Activated naive CD8-positive, alpha-beta T cell treated with anti-CD3 and anti-CD28 coated beads for 36 hours (primary cell): ENCODE data around the gene HEXD. TPM values are rescaled to one million over a fixed set of nuclear protein-coding genes. Genes with fewer than 3 reads are reported as not detected.

Source experiments
- DNase-seq: peaks from one replicate; pipeline ENCODE4 v3.0.0; 2021
- H3K27ac Mint-ChIP-seq: one replicate; pipeline ENCODE4 v1.8.0; 2022; ENCODE audit warnings: mild to moderate bottlenecking, moderate library complexity, mixed read lengths
- H3K27me3 Mint-ChIP-seq: one replicate; pipeline ENCODE4 v1.8.0; 2022; ENCODE audit warnings: mild to moderate bottlenecking, mixed read lengths
- H3K36me3 Mint-ChIP-seq: one replicate; pipeline ENCODE4 v1.8.0; 2021; ENCODE audit warnings: mild to moderate bottlenecking, mixed read lengths
- H3K4me1 Mint-ChIP-seq: one replicate; pipeline ENCODE4 v1.8.0; 2021; ENCODE audit warnings: mixed read lengths
- H3K4me3 Mint-ChIP-seq: one replicate; pipeline ENCODE4 v1.8.0; 2022; ENCODE audit warnings: mild to moderate bottlenecking, moderate library complexity, mixed read lengths
- H3K9me3 Mint-ChIP-seq: one replicate; pipeline ENCODE4 v1.8.0; 2022; ENCODE audit warnings: mixed read lengths
- total RNA-seq, 2 experiments: library from RNA; stranded (reverse); gene quantifications; one replicate each; pipeline ENCODE4 v1.2.3, GENCODE V29; 2021

The HEXD gene
- total RNA-seq, 2 experiments from 2014 or later: 17.3 to 20.3 TPM

DNA sequence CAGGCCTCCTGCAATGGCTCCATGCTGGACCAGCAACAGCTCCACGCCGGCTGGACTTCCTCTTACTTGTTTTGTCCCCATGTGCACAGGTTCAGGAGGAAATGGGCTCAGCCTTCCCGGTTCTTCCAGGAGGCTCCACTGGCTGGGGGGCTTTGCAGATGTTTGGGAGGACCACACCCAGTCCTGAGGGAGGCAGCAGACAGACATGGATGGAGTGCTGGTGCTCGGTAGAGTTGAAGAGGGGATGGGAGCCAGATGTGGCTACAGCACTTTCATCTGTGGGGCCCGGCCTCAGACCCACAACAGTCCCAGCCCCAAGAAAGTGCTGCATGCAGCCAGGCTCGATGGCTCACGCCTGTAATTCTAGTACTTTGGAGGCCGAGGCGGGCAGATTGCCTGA is 62.2 kb downstream of the HEXD start:
- H3K4me1 Mint-ChIP-seq: no peaks in the 10 kb centered on the region
- no peaks in the 10 kb centered on the region for H3K9me3 Mint-ChIP-seq
- H3K27me3 Mint-ChIP-seq: no peaks in the 10 kb centered on the region
- H3K27ac Mint-ChIP-seq: no peak overlapping the region
- no peak overlapping the region for H3K4me3 Mint-ChIP-seq
- no peak for DNase-seq
- H3K36me3 Mint-ChIP-seq: peaks cover 5% of the 10 kb centered on the region

DNA sequence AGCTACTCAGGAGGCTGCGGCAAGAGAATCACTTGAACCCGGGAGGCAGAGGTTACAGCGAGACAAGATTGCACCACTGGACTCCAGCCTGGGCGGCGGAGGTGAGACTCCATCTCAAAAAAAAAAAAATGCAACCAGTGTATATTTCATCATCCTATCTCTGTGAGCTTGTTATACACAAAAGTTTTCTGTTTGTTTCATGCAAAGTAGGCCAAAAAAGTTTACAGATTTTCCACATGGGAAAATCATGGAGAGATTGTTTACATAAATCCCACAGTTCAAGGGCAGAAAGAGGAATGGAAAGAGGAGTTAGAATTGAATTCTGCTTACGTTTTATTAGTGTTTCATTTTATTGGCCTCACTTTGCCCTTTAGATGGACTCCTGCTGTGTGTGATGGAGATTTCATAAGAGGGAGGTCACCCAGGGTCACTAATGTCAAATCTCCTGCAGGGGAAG is 65.1 kb downstream of the HEXD start:
- Mint-ChIP-seq H3K9me3 (no peaks in the 10 kb centered on the region), H3K4me1 (peaks cover 3% of the 10 kb centered on the region), H3K36me3 (peaks cover 7% of the 10 kb centered on the region), H3K27me3 (no peaks in the 10 kb centered on the region), H3K27ac (no peak overlapping the region), H3K4me3 (no peak overlapping the region)
- DNase-seq: no peak

DNA sequence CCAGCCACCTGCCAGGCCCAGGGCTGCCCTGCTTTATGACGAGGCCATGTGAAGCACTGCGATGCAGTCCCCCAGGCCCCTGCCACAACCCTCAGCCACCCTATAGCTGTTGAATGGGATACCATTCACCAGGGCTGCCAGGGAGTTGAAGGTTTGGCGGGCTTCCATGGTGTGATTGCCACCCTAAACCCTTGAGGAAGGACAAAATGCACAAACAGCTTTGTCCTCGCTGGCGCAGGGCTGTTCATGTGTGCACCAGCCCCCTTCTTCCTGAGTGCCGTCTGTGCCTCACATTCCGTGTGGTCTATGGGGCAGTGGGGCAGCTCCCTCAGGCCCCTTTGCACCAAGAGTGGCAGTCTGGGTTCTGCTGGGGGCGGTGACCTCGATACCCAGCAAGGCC is 65.7 kb downstream of the HEXD start:
- Mint-ChIP-seq H3K27me3 (no peaks in the 10 kb centered on the region), H3K4me1 (peaks cover 3% of the 10 kb centered on the region), H3K27ac (no peak overlapping the region), H3K4me3 (no peak overlapping the region), H3K9me3 (no peaks in the 10 kb centered on the region), H3K36me3 (peaks cover 7% of the 10 kb centered on the region)
- DNase-seq: no peak

DNA sequence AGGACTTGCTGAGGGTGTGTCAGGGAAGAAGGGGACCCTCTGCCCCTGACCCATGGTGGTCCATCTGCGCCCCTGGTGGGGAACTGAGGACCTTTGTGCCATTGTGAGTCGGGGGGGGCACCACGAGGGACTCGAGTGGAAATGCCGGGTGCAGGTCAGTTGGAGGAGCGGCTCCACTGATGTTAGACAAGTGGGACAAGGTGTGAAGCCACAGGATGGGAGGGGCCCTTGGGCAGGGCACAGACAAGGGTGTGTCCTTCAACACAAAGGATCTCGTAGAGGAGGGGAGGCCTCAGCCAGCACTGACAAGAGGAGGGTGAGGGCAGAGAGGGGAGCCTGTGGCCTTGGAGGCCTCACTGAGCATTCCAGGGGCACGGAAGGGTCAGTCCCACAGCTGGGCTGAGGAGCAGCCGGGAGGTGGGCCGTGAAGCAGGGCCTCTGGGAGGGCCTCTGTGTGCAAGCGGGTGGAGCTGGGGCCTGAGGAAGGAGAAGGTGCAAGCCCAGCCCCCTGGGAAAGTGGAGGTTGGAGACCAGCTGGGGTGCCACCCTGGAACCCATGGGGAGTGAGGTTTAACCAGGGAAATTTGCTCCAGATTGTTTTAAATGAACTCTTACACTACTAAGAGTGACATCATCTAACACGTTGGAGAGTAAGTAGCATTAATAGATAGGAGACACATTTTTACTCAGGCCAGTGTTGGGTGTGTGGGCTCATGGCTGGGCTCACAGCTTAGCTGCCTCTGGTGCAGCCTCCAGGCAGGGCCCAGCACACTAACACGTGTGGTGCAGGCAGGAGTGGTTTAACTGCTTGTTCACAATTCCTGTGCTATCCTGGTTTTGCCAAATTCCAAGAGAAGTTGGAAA is 68.3 kb downstream of the HEXD start:
- no peak for DNase-seq
- Mint-ChIP-seq H3K36me3 (peaks cover 5% of the 10 kb centered on the region), H3K9me3 (no peaks in the 10 kb centered on the region), H3K27ac (no peak overlapping the region), H3K27me3 (no peaks in the 10 kb centered on the region), H3K4me3 (no peak overlapping the region), H3K4me1 (peaks cover 3% of the 10 kb centered on the region)

DNA sequence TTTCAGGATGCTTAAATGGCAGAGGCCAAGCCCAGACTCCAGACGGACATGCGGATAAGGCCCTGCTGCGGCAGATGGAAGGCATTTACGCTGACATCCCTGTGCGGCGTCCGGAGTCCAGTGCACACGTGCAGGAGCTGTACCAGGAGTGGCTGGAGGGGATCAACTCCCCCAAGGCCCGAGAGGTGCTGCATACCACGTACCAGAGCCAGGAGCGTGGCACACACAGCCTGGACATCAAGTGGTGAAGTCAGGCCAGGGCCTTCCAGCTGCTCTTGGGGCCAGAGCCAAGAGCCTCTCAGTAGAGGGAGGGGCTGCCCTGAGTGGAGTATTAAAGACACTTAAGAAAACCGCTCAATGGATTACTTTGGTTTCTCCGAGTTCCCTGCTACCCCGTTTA is 69.8 kb downstream of the HEXD start:
- DNase-seq: no peak
- Mint-ChIP-seq H3K27me3 (no peaks in the 10 kb centered on the region), H3K27ac (peak overlapping the region; percentile 48), H3K9me3 (no peaks in the 10 kb centered on the region), H3K4me1 (peaks cover 3% of the 10 kb centered on the region), H3K36me3 (peaks cover 5% of the 10 kb centered on the region), H3K4me3 (no peak overlapping the region)

DNA sequence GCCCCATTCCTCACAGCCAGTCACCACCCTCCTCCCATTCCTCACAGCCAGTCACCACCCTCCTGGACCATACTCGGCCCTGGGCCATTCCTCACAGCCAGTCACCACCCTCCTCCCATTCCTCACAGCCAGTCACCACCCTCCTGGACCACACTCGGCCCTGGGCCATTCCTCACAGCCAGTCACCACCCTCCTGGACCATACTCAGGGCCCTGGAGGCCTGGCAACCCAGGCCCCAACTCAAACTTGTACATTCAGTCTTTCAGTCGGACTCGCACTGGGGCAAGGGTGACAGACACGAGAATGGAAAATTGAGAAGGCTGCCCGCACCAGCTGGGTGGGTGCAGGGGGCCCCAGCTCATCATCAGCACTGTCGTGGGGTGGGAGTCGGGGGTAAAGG is 71.0 kb downstream of the HEXD start:
- DNase-seq: no peak
- Mint-ChIP-seq H3K36me3 (peaks cover 2% of the 10 kb centered on the region), H3K27ac (no peak overlapping the region), H3K4me3 (no peak overlapping the region), H3K27me3 (peaks cover 1% of the 10 kb centered on the region), H3K4me1 (peaks cover 7% of the 10 kb centered on the region), H3K9me3 (no peaks in the 10 kb centered on the region)

DNA sequence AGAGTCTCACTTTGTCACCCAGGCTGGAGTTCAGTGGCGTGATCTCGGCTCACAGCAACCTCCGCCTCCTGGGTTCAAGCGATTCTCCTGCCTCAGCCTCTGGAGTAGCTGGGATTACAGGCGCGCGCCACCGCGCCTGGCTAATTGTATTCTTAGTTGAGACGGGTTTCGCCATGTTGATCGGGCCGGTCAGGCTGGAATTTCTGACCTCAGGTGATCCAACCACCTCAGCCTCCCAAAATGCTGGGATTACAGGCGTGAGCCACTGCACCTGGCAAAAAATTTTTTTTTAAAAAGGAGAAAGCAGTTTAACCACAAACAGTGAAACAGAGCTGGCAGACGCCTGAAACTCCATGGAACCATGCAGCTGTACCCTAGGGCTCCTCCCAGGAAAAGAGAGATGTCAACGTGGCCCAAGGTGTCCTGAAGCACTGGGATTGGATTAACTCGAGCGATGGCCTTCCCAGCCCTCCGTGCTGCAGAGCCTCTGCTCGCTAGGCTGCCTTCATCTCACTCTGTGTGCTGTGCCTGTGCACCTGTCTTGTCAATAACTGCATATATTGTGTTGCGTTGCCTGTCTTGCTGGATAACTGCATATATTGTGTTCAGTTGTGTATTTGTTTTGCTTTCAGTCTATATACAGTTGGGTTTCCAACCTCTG is 71.8 kb downstream of the HEXD start:
- DNase-seq: no peak
- H3K4me3 Mint-ChIP-seq: no peak overlapping the region
- peaks cover 15% of the 10 kb centered on the region for H3K4me1 Mint-ChIP-seq
- H3K36me3 Mint-ChIP-seq: peaks cover 2% of the 10 kb centered on the region
- H3K27ac Mint-ChIP-seq: no peak overlapping the region
- no peaks in the 10 kb centered on the region for H3K9me3 Mint-ChIP-seq
- peaks cover 10% of the 10 kb centered on the region for H3K27me3 Mint-ChIP-seq

DNA sequence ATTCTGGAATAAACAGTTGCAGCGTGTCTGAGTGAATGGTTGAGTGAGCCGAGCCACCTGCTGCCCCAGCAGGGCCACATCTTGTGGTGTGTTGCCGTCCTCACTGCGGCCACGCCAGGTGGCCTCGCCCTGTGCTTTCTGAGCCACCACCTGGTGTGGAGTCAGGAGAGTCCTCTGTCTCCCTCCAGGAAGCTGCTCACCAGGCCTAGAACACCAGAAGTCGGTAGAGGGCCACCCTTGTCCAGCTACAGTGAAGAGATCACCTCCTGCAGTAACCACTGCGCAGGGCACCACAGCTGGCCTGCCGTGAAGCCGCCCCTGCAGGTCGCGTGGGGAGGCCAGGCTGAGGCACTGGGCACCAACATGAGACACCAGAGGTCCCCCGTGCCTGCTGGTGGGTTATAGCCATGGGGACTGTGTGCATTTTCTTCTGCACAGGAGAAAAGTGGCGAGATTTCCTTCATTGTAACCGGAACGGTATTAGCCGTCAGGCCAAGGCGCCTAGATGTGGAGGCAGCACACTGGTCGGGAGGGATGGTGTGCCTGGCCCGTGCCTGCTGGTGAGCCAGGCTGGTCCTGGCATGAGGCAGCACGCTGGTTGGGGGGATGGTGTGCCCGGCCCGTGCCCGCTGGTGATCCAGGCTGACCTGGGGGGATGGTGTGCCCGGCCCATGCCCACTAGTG is 72.5 kb downstream of the HEXD start:
- no peak for DNase-seq
- Mint-ChIP-seq H3K4me3 (no peak overlapping the region), H3K27me3 (peaks cover 10% of the 10 kb centered on the region), H3K4me1 (peaks cover 15% of the 10 kb centered on the region), H3K9me3 (no peaks in the 10 kb centered on the region), H3K36me3 (peaks cover 2% of the 10 kb centered on the region), H3K27ac (no peak overlapping the region)

DNA sequence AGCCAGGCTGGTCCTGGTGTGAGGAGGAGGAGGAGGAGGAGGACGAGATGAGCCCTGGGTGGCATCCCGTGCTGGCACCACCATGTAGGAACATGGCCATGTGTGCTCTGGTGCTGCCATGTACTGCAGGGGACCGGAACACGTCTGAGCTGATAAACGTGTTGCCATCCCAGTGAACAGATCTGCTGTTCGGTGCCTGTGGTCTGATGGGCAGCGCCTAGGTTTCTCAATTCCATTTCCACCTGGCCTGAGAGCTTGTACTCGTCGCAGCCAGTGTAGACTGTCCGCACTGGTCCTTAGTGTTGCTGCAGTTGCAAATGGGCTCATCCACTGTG is 73.0 kb downstream of the HEXD start:
- Mint-ChIP-seq H3K27me3 (peaks cover 10% of the 10 kb centered on the region), H3K4me3 (no peak overlapping the region), H3K9me3 (no peaks in the 10 kb centered on the region), H3K4me1 (peaks cover 13% of the 10 kb centered on the region), H3K36me3 (peaks cover 2% of the 10 kb centered on the region), H3K27ac (no peak overlapping the region)
- no peak for DNase-seq

DNA sequence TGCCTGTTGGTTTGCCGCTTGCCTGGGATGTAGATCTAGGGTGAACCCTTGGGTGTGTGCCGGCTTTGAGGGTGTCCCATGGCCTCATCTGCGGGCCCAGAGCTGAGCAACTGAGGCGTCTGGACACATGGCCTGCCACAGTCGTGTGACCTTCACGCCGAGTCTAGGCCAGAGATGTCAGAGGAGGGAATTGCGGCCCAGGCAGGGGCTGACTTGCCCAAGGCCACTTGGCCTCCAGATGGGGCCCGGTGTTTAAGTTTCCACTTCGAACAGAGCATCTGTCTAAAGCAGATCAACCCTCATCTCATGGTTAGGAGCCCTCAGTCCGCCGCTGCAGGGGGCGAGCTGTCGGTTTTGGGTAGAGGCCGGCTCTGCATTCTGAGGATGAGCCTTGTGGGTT is 73.4 kb downstream of the HEXD start:
- Mint-ChIP-seq H3K9me3 (no peaks in the 10 kb centered on the region), H3K4me3 (no peak overlapping the region), H3K27me3 (peaks cover 10% of the 10 kb centered on the region), H3K27ac (no peak overlapping the region), H3K4me1 (peaks cover 13% of the 10 kb centered on the region), H3K36me3 (no peaks in the 10 kb centered on the region)
- DNase-seq: no peak

Other genes with a start within 250 kb of the HEXD start
- gene CCDC57, start 205.5 kb upstream of the HEXD start, total RNA-seq: 10 to 100 TPM; 59.5 to 65.1 TPM
- gene SLC16A3, start 189.3 kb upstream of the HEXD start, total RNA-seq: 10 to 100 TPM; 75.8 to 79.3 TPM
- 100 to 1,000 TPM; 110 to 115 TPM for gene CSNK1D, start 144.6 kb upstream of the HEXD start, total RNA-seq
- gene CD7, start 100.7 kb upstream of the HEXD start, total RNA-seq: 100 to 1,000 TPM; 291 to 293 TPM
- under 1 TPM; 0.72 to 0.74 TPM for gene SECTM1, start 84.6 kb upstream of the HEXD start, total RNA-seq
- under 1 TPM; 0.10 to 0.23 TPM for gene TEX19, start 59.1 kb upstream of the HEXD start, total RNA-seq
- not detected for gene UTS2R, start 46.6 kb upstream of the HEXD start, total RNA-seq
- gene OGFOD3, start 239 bp downstream of the HEXD start, total RNA-seq: 10 to 100 TPM; 18.4 to 21.5 TPM
- gene CYBC1, start 32.4 kb downstream of the HEXD start, total RNA-seq: 100 to 1,000 TPM; 156 to 163 TPM
- 10 to 100 TPM; 49.9 to 51.3 TPM for gene NARF, start 40.4 kb downstream of the HEXD start, total RNA-seq
- gene FOXK2, start 101.4 kb downstream of the HEXD start, total RNA-seq: 10 to 100 TPM; 59.4 to 67.2 TPM
- 10 to 100 TPM; 60.3 to 61.1 TPM for gene WDR45B, start 230.1 kb downstream of the HEXD start, total RNA-seq